Measurements from ENCODE around the gene ANKS1A.
A peak's percentile ranks its signal among the peaks of the same experiment; 100 is the strongest.

Gene ANKS1A

GRCh38 chr6:35043381-35044130 is 154.5 kb downstream of the ANKS1A start:
- DNase-seq, result no peak

GRCh38 chr6:35044145-35044745 is 155.2 kb downstream of the ANKS1A start:
- no peak for DNase-seq

GRCh38 chr6:35044761-35045421 is 155.8 kb downstream of the ANKS1A start:
- DNase-seq, result no peak

- no peak for DNase-seq
Measured at GRCh38 chr6:35046103-35046502, 157.0 kb downstream of the ANKS1A start.

- DNase-seq, result no peak
Measured at GRCh38 chr6:35046862-35047261, 157.8 kb downstream of the ANKS1A start.

GRCh38 chr6:35047265-35048011 is 158.4 kb downstream of the ANKS1A start:
- no peak for DNase-seq

GRCh38 chr6:35048031-35048613 is 159.1 kb downstream of the ANKS1A start:
- no peak for DNase-seq

- DNase-seq, result peak; percentile 21
Measured at GRCh38 chr6:35048631-35049083, 159.6 kb downstream of the ANKS1A start.

- no peak for DNase-seq
Measured at GRCh38 chr6:35049156-35049735, 160.2 kb downstream of the ANKS1A start.

GRCh38 chr6:35049900-35050756 is 161.1 kb downstream of the ANKS1A start:
- no peak for DNase-seq

GRCh38 chr6:35050757-35051330 is 161.8 kb downstream of the ANKS1A start:
- no peak for DNase-seq

GRCh38 chr6:35051396-35051795 is 162.3 kb downstream of the ANKS1A start:
- DNase-seq, result no peak

GRCh38 chr6:35051997-35052583 is 163.0 kb downstream of the ANKS1A start:
- no peak for DNase-seq

- DNase-seq, result no peak
Measured at GRCh38 chr6:35052694-35053565, 163.9 kb downstream of the ANKS1A start.

GRCh38 chr6:35053701-35054100 is 164.6 kb downstream of the ANKS1A start:
- no peak for DNase-seq

GRCh38 chr6:35054106-35054742 is 165.2 kb downstream of the ANKS1A start:
- no peak for DNase-seq

- DNase-seq, result no peak
Measured at GRCh38 chr6:35054743-35055130, 165.7 kb downstream of the ANKS1A start.

GRCh38 chr6:35055891-35056290 is 166.8 kb downstream of the ANKS1A start:
- no peak for DNase-seq

- DNase-seq, result no peak
Measured at GRCh38 chr6:35056952-35057351, 167.9 kb downstream of the ANKS1A start.

All from CD4-positive, alpha-beta T cell treated with Interleukin-10 for 1 hour (primary cell).